Ammon's horn (tissue), 1 donor: ENCODE results near the gene PXDN.
"Not testable (repeated sequence)": the region's sequence is repeated elsewhere in the genome, so short reads cannot be mapped to it uniquely, and the experiment has no call there.

Source experiments
- DNase-seq: peaks from one replicate; pipeline ENCODE4 v3.0.0-alpha.2; 2016; ENCODE audit warnings: low spot score

Gene PXDN

DNA sequence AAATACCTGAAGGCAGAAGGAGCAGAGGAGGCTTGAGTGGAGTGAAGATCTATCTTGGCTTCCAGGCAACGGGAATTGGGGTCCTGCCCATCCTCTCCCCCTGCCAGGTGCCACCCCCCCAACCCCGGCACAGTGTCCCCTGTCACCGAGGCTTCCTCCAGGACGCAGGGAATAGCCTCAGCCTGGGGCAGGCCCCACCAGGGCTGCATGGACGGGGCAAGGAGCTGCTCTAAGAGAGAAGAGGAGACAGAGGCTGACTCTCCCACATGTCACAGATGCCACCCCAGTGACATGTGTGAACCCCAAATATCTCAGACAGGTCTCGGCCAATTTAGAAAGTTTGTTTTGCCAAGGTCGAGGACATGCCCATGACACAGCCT lies 42.1 kb downstream of the PXDN start:
- DNase-seq, result no peak

DNA sequence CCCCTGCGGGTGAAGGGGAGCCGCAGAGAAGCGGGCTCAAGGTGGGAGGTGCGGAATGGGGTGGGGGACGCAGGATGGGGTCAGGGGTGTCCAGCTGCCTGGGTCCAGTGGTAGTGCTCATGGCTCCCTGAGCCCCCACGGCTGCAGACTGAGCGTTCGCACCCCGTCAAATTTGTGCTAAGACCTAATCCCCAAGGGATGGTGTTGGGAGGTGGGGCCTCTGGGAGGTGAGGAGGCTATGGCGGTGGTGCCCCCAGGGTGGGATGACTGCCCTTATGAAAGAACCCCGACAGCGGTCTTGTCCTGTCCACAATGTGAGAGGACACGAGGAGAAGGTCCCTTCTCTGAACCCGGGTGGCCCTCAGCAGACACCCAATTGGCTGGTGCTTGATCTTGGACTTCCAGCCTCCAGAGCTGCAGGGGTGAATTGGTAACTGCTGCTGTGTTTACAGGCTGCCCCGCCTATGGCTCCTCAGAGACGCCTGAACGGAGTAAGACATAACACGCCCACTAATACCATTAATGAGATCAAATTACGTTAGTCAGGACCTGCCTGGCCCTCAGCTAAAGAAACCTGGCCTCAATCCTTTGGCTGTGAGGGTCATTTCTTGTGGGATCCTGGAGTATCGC lies 42.6 kb downstream of the PXDN start:
- no peak for DNase-seq

DNA sequence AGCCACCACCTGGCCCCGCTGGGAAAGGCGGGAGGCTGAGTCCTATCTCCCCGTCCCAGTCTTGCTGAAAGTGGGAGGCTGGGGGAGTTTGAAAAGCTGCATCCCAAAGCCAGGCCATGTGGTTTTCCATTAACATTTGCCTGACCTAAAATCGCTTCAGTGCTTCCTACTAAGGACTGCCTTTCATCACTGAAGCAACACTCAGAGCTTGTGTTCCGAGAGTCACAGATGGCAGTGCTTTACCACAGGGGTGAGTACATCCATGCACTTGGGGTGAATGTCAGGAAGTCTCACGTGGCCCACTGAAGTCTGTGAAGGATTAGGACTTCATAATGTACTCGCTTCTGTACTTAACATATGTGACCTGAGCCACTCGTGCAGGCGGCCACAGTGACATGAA lies 43.3 kb downstream of the PXDN start:
- DNase-seq, result no peak

DNA sequence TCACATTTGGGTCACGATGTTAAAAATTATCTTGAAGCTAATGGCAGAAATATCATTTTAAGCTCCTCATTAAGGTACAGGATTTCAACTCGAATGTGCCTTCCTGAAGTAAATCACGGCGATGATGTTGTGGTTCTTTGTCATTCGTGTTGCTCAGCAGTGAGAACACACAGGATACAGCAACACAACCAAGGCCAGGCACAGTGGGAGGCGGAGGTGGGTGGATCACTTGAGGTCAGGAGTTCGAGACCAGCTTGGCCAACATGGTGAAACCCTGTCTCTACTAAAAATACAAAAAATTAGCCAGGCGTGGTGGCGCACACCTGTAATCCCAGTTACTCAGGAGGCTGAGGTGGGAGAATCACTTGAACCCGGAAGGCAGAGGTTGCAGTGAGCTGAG lies 43.9 kb downstream of the PXDN start:
- not testable (repeated sequence) for DNase-seq

DNA sequence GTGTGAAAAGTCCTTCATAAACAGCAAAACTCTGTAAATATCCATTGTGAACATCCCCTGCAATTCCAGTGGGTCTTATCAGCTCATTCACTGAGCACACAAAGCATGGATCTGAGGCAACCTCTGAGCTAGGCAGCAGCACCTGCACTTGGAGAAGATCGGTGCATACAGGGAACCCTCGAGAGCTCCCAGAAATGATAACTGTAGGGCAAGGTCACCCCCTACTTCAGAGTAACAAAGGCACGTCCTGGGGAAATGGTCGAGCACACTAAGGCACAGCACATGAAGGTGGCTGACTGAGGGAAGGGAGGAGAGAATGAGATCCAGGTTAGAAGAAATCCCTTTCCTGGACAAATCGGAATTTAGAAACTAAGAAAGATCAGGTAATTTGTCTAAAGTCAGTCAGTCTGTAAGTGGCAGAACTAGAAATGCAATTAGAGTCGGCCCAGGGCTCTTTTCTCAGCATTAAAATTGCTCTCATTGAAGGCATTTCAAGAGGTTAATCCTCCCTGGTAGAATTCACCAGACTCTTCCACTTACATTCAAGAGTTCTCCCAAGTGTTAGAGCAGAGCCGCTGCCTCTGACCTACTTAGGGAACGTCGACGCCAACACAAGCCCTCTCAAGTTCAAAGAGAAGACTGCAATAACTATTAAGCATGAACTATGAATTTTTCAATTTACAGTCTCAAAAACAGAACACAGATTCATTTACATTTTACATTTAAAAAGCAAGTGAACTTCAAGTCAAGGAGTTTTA lies 45.9 kb downstream of the PXDN start:
- no peak for DNase-seq

DNA sequence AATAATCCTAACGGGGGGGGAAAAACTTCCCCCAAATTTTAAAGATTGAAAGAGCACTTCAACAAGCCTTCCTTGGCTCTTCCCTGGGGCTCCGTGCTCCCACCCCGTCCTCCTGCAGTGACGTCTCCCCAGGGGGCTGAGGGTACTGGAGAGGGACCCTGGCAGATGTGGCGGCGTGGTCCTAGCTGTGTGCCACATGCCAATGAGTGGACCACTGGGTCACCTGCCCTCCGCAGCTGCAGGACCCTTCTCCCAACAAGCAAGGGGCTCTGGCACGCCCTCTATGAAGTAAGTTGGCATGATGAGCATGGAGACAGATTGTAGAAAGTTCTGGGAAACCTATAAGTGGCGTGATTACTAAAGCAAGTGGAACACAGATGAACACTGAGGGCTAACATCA lies 46.7 kb downstream of the PXDN start:
- DNase-seq, result no peak

DNA sequence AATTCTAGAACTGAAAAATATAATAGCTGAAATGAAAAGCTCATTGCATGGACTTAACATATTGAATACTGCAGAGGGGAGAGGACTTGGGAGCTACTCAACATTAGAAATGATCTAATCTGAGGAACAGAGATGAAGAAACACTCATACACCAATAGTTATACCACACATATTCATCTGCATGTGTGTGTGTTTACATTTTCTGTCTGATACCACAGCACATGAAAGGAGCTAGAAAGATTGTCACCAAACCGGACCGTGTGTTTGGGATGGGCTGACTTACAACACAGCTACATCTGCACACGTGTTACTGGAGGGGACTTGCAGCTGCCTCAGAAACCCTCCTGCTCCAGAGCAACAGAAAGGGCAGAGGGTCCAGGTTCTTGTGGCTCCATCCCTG lies 47.8 kb downstream of the PXDN start:
- DNase-seq, result no peak

DNA sequence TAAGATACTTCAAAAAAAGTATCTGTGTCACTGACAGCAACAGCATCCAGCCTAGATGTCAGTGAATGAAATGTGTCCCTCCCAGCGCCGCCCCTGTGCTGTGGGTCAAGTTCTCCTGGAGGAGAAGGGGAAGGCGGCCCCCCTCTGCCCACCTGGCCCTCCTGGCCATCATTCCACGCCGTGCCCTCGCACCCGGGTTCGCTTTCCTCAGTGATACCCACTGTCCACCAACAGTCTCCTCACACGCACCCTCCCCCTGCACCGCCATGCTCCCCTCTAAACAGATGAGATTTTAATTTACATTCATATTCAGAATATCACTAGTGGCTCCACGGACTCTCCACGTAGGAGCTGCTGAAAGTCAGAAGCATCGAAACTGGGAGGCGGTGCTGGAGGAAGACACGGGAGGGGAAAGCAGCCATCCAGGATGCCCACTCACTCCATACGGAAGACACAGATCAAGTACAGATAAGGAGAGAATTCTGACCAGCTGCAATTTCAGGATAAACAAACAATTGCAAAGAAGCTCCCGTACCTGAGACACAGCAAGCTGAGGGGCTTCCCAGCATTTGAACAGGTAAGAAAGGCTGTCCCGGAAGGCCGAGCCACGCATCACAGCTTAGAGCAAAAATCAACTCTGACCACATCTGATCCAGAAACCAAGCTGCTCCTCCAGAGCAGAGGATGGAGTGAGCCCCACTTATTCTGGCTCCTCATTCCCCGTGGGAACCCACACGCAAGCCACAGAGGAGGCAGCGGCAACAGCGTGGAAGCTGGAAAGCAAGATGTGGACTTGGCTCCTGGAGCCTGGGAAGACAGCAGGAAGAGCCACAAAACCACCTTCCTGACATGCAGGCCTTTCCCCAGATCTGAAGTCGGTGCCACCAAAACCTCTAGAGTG lies 49.7 kb downstream of the PXDN start:
- no peak for DNase-seq

DNA sequence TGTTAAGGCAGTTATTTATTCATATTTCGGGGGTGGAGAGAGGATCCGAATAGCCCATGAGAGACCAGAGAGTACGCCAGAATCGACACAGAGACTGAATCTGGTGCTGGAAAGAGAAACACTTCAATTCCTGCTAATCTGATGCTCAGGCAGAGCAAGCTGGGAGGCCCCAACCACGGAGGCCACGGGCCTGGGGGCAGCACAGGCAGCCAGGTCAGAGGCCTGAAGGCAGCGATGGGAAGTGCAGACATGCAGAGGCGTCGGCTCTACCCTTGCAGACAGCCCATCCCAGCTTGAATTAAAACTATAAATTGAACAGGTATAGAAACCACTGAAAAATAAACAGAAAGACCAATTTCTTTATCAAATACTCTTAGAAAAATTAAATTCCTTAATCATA lies 50.6 kb downstream of the PXDN start:
- DNase-seq, result no peak

DNA sequence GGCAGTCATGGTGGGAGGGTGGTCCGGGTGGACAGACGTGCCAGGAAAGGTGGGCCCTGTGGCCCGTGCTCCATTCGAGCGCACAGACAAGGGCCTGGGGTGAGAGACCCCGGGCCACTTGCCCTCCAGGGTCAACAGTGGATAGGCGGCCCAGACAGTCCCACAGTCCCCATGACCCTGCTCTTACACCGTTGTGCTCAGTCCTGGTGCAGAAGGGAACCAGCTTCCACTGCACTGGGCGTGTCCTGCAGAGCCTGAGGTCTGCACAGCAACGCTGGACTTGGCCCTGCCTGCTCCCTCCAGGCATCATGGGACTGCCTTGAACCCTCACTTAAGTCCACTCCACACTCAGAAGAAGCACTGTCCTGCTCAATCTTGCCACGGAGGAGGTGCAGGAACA lies 52.0 kb downstream of the PXDN start:
- no peak for DNase-seq

DNA sequence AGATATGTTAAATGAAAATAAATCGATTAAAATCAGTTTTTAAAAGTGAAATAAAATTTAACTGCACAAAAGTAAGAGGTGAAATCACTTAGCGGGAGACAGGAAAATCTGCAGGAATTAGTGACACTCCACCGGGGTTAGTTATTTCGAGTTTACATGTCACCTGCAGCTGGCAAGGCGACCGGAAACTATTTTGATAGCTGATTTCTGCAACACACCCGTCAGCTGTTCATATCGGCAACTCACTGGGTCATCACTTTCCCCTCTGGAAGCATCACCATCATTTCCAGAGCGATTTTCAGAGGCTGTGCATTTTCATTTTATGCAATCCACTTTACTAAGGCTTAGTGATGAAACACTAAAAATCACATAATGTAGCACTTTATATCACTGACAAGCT lies 52.9 kb downstream of the PXDN start:
- DNase-seq, result no peak

DNA sequence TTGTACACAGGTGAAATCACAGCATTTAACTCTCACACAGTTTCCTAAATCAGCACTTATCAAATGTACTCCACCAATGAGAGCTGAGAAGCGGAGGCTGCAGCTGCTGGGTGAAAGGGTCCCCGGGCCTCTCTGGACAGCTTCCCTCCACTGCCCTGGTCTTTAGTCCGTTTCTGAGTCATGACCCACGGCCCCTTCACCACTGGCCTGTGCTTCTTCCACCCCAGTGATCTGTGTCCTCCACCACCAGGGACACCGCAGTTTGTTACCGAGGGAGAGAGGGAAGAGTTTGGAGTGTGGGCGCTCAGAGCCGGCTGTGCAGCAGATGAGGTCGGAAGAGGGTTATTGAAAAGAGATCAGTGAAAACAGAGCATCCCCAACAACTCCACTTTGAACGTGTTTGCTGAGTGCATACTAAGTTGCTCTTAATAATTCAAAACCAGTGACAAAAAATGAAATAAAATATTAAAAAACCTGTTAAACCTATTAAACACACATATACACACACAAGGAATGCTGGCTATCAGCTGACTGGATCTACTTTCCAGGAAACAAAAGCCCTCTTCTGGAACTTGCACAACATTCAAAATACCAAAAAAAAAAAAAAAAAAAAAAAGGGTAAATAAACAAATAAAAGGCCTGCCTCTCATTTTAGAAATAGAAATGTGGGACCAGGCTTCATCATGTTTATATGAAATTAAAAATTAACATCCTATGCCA lies 54.1 kb downstream of the PXDN start:
- DNase-seq, result no peak

DNA sequence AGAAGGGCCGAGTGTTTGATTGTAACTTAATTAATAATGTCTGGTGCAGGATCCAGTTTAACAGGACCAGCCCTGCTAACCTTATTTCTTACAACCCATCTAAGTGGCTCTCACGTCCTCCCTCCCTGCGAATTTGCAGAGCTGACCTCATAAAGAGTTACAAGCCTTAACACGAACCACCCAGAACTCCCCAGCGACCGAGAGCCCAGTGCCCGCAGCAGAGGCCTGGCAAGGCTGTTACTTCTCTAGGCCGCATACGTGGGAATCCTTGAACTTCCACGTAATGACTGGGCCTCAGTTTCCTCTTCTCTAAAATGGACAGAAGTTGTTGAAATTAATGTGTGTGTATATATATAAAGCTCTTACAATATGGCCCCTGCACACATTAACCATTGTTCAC lies 55.5 kb downstream of the PXDN start:
- no peak for DNase-seq

DNA sequence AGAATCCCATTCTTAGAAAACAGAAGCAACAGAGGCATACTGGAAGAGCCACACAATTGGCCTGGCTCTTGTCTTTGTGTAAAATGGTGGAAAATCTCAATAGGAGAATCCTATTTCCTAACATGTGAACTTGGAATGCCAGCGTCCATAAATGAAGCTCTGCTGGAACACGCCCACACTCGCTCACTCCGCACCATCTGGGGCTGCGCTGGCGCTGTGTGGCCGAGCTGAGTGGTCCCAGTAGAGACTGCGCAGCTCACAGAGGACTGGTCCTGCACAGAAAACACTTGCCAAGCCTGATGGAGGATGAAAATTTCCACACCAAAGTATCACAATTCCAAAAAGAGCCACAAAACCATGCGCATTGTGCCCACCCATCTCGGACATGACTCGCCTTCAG lies 56.2 kb downstream of the PXDN start:
- DNase-seq, result no peak

DNA sequence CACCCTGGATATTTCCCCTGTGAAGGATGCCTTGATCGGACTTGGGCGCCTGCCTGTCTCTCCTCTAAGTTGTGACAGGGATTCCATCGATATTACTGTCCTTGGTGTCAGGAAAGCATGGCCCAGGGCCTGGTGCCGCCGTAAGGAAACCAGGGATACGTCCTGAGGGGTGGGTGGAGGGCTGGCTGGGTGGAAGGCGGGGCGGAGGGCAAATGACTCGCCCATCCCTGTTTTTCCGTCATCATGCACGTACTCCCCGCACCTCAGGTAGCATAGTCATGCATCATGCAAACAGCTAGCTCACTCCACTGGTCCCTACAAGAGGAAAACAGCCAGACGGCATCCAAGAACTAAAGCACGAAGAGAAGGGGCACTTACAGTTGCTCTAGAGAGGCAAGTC lies 57.1 kb downstream of the PXDN start:
- no peak for DNase-seq

DNA sequence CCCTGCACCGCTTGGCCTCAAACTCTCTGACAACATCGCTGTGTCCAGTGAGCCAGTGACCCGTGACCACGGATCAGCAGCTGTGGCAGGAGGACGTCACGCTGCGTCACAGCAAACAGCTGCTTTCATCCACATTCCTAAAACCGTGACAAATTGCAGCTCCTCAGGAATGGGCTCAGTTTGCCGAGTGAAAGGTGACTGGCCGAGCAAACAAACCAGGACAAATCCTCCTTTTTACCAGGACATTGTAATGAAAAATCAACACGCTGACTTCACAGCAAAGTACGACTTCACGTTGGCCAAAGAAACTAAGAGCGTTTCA lies 57.6 kb downstream of the PXDN start:
- no peak for DNase-seq

DNA sequence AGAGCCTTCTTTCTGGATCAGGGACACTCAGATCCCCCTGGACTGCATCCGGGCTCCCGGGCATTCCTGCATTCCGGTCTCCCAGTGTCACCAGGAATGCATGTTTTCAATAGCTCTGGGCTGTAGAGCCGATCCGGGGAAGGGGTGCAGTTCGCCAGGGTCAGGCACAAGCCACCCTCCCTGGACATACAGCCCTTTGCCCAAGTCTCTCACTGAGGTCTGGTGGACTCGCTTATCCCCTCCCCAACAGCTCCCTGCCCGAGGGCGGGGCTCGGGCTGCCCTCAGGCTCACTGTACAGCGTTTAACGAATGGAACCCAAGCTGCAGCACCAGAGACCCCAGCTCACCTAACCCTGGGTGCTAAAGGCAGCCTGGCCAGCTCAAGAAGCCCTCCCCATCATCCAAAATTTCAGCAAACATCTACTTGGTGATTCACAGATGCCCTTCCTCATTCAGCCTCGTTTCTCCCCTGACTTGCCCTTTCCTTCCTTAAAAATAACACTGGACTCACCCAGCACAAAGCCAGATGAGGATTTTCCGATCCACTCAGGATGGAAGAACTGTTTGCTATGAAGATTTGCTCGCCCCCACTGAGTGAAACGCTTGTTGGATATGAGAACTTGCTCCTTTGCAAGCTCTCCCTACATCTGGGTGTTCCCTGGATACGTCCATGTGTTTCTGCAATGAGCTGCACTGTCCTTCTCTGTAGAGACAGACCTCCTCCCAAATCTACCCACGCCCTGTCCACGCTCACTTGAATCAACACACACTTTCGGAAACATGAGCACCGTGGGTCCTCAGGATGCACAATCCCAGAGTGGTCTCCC lies 58.1 kb downstream of the PXDN start:
- DNase-seq, result no peak

DNA sequence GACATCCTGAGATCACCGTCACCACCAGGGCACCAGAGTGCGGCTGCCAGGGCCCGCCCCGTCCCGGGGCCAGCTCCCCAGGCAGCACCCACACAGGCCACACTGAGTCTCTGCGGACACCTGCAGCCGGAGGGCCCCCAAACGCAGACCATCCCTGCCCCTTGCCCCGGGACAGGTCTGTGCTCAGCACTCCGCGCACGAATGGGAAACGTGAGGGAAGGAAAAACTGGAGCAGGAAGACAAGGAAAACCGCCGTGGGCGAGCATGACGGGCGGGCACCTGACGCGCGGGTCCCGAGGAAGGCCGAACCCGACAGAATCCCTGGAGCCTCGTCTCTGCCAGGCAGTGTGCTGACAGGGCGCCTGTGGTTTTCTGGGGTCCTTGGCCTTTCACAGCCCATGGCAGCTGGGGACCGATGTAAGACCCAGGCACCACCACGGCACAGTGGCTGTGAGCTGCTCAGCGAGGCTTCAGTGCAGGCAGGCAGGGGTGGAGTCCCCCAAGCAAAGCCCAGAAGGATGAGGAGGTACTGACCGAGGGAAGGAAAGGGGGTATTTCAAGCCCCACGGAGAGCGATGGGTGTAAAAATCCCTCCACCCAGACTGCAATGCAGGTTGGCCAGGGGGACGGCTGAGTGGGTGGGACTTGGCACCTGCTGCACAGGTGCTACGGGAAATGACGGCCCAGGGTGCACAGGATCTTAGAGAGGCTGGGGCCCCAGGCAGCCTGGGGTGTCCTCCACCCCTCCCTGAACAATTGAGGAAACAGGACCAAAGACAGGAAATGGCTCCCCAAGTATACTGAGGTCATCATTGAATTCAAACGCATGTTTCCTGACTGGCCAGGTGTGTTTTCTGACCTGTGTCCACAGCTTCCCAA lies 59.0 kb downstream of the PXDN start:
- DNase-seq, result no peak

DNA sequence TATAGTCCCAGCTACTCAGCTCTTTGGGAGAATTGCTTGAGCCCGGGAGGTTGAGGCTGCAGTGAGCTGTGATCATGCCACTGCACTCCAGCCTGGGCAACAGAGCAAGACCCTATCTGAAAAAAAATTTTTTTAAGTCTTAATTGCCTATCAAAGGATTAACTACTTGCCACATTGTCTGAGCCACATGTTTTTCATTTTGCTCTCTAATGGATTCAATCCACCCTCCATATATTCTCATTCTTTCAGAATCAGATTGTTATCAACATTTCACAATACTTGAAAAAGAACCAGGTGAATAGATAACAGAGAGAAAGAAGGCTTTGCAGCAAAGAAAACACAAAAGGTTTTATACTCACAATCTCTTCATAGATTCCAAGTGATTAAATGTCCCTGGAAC lies 61.0 kb downstream of the PXDN start:
- DNase-seq, result no peak

DNA sequence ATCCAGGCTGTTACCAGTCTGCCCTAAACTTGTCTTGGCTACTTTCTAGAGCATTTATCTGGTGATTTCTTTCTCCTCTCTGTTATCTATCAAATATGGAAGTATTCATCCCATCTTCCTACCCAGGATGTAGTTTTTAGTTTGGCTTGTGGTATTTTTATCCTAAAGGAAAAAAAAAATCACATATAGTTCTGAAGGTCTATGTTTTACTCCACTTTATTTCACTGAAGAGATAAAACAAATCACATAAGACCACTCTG lies 62.2 kb downstream of the PXDN start:
- DNase-seq, result no peak
